Measurements from ENCODE around the gene MYO15B.

MYO15B gene

DNA sequence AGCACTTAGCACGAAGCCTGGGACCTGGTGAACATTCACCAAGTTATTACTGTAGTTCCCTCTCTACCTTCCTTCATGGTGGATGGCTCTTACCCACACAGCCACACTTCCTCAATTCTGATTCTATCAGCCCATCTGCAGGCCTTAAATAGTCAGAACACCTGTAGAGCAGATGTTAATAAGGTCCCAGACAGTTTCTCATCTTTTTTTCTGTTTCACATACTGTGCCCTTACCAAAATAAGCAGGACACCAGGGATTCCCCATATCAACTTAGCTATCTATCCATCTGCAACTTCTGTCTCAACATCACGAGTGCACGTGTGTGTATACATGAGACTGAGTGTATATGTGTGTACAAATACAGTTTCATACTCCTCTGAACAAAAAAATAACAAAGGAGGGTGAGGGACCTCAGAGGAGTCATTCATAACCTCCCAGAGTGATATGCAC is 76.5 kb downstream of the MYO15B start:
- POLR2A ChIA-PET: no interaction called here
- CTCF ChIA-PET: interaction anchor here (24.4 kb wide), 1 partner anchor 28 kb away, joined by 746 read pairs; the partner anchor contains the start of gene SMIM5
- H3K4me3 ChIP-seq (ENCODE audit: low read depth, low read length): no peak overlapping the region
- DNase-seq (ENCODE audit: low read depth, low spot score): no peak
- TF ChIP-seq, protein P1, sequence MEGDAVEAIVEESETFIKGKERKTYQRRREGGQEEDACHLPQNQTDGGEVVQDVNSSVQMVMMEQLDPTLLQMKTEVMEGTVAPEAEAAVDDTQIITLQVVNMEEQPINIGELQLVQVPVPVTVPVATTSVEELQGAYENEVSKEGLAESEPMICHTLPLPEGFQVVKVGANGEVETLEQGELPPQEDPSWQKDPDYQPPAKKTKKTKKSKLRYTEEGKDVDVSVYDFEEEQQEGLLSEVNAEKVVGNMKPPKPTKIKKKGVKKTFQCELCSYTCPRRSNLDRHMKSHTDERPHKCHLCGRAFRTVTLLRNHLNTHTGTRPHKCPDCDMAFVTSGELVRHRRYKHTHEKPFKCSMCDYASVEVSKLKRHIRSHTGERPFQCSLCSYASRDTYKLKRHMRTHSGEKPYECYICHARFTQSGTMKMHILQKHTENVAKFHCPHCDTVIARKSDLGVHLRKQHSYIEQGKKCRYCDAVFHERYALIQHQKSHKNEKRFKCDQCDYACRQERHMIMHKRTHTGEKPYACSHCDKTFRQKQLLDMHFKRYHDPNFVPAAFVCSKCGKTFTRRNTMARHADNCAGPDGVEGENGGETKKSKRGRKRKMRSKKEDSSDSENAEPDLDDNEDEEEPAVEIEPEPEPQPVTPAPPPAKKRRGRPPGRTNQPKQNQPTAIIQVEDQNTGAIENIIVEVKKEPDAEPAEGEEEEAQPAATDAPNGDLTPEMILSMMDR (IDR thresholded peaks at IDR 0.05; ENCODE audit: insufficient read depth, low read length, missing control alignments): no peak

GRCh38 chr17:75665981-75666380 is 78.4 kb downstream of the MYO15B start:
- peak overlapping the region; percentile 100 for H3K4me3 ChIP-seq (ENCODE audit: low read depth, low read length)
- ChIA-PET POLR2A (interaction anchor here (1.2 to 1.3 kb wide), 3 partner anchors 29 to 149 kb away, joined by 3 to 5 read pairs (median 5); partner anchors contain the start of gene TSEN54), CTCF (interaction anchor here (0.6 to 4.8 kb wide), 14 partner anchors 8 to 254 kb away, joined by 3 to 87 read pairs (median 8); partner anchors contain the start of gene SMIM5)
- TF ChIP-seq, protein P1 (IDR thresholded peaks at IDR 0.05; ENCODE audit: insufficient read depth, low read length, missing control alignments): no peak
- DNase-seq (ENCODE audit: low read depth, low spot score): no peak

DNA sequence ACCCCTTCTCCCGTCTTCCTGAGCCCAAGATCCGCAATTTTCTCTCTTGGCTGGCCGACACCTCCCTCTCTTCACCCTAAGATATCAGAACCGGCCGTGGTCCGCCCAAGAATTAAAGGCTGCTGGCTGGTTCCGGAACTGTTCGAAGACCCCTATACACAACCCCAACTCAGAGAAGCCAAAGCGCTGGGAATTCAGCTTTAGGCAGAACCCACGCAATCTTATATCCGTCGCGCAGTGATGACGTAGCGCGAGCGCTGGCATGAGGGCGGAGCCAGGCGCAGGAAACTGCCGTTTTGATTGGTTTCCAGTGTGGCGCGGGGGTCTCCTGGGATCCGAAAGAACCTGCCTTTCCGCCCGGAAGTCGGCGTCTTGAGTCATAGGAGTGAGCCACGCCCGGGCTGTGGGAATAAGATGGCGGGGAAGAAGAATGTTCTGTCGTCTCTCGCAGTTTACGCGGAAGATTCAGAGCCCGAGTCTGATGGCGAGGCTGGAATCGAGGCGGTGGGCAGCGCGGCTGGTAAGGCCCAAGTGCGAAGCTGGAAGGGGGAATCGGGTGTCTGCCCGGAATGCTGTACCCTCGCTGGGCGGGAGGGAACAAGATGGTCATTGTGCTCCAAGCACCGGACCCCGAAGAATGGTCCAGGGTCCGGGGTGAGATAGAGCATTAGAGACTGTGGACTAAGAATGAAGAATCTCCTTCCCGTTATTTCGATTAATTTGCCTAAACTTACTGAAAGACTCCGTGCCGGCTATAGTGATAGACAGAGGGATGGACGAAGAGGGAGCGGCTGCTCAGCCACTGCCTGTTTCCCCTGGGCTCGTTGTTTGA is 79.6 kb downstream of the MYO15B start, which contains the start of the genes RECQL5 and SAP30BP:
Gene RECQL5, minus strand, starts transcription at position 196 of the 832 bp plus-strand sequence. CDS start 597 bp downstream, outside the sequence.
Gene SAP30BP, plus strand, starts transcription at position 380 of the 832 bp plus-strand sequence. Its CDS starts 35 bp downstream, at position 415.
- TF ChIP-seq, protein P1 (IDR thresholded peaks at IDR 0.05; ENCODE audit: insufficient read depth, low read length, missing control alignments): no peak
- DNase-seq (ENCODE audit: low read depth, low spot score): peak; percentile 90
- peak within 1 kb of the TSS; percentile 100 for H3K4me3 ChIP-seq (ENCODE audit: low read depth, low read length)
- ChIA-PET POLR2A (interaction anchor here (0.5 to 1.3 kb wide), 8 partner anchors 9 to 543 kb away, joined by 3 to 5 read pairs (median 3); partner anchors contain the start of gene TSEN54), CTCF (interaction anchor here (0.8 to 4.8 kb wide), 14 partner anchors 8 to 116 kb away, joined by 3 to 87 read pairs (median 8); partner anchors contain the start of gene SMIM5)

- H3K4me3 ChIP-seq (ENCODE audit: low read depth, low read length): peak overlapping the region; percentile 100
- POLR2A ChIA-PET: interaction anchor here (0.9 kb wide), 1 partner anchor 16 kb away, joined by 3 read pairs; no protein-coding TSS in a partner anchor
- no peak for DNase-seq (ENCODE audit: low read depth, low spot score)
- TF ChIP-seq, protein P1 (IDR thresholded peaks at IDR 0.05; ENCODE audit: insufficient read depth, low read length, missing control alignments): no peak
- CTCF ChIA-PET: interaction anchor here (1.2 to 4.8 kb wide), 8 partner anchors 10 to 86 kb away, joined by 3 to 87 read pairs (median 10); partner anchors contain the start of gene SMIM5
Measured at GRCh38 chr17:75667825-75668224, 80.2 kb downstream of the MYO15B start.

DNA sequence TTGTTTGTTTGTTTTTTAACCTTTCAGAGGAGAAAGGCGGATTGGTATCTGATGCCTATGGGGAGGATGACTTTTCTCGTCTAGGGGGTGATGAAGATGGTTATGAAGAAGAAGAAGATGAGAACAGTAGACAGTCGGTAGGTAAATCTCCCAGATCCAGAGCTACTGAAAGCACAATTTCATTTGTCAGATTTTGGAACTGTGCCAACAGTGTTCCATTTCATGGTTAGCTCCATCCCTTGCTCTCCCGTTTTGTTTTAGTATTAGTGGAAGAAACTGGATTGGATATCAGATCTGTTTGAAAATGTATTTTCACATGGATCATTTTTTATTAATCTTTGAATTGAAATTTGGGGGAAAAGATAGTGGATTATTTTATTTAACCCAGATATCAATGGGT is 80.9 kb downstream of the MYO15B start:
- POLR2A ChIA-PET: interaction anchor here (0.9 kb wide), 1 partner anchor 25 kb away, joined by 4 read pairs; no protein-coding TSS in a partner anchor
- CTCF ChIA-PET: interaction anchor here (0.5 to 4.8 kb wide), 4 partner anchors 24 to 85 kb away, joined by 3 to 87 read pairs (median 38); partner anchors contain the start of gene SMIM5
- H3K4me3 ChIP-seq (ENCODE audit: low read depth, low read length): peak overlapping the region; percentile 100
- TF ChIP-seq, protein P1 (IDR thresholded peaks at IDR 0.05; ENCODE audit: insufficient read depth, low read length, missing control alignments): no peak
- no peak for DNase-seq (ENCODE audit: low read depth, low spot score)
